Measurements from ENCODE around the gene TMEM106C. TPM values are rescaled to one million over a fixed set of nuclear protein-coding genes. Genes with fewer than 3 reads are reported as not detected.

Gene TMEM106C
- polyA plus RNA-seq, 1 experiment, result 93.7 TPM

GRCh38 chr12:47979686-47980085, 16.3 kb downstream of the TMEM106C start:
- Histone ChIP-seq H3K27ac (ENCODE audit: low read depth, low read length) (no peak overlapping the region), H3K4me3 (ENCODE audit: low read depth, low read length) (no peak overlapping the region), H3K27me3 (ENCODE audit: control insufficient read depth, insufficient read depth, low read length) (peaks cover 20% of the 10 kb centered on the region), H3K9me3 (ENCODE audit: control insufficient read depth, insufficient read depth, low read length) (peaks cover 7% of the 10 kb centered on the region; the same call in 1 of the 2 replicates)
- POLR2A ChIA-PET, result no interaction called here
- no peak for TF ChIP-seq CTCF (IDR thresholded peaks at IDR 0.05; ENCODE audit: low read depth, low read length)
- CTCF ChIA-PET, result interaction anchor here (0.6 to 3.4 kb wide), 3 partner anchors 12 to 142 kb away, joined by 3 to 11 read pairs (median 4); partner anchors contain the start of gene TMEM106C
- no peak for DNase-seq (ENCODE audit: low read depth, low spot score)

- peaks cover 20% of the 10 kb centered on the region for H3K27me3 ChIP-seq (ENCODE audit: control insufficient read depth, insufficient read depth, low read length)
- no peak for DNase-seq (ENCODE audit: low read depth, low spot score)
- no peak overlapping the region for H3K27ac ChIP-seq (ENCODE audit: low read depth, low read length)
- H3K9me3 ChIP-seq (ENCODE audit: control insufficient read depth, insufficient read depth, low read length), result peaks cover 7% of the 10 kb centered on the region; the same call in 1 of the 2 replicates
- ChIA-PET POLR2A (no interaction called here), CTCF (interaction anchor here (0.5 to 3.4 kb wide), 3 partner anchors 13 to 286 kb away, joined by 3 to 11 read pairs (median 3); partner anchors contain the start of gene TMEM106C)
- TF ChIP-seq CTCF (IDR thresholded peaks at IDR 0.05; ENCODE audit: low read depth, low read length), result no peak
- H3K4me3 ChIP-seq (ENCODE audit: low read depth, low read length), result no peak overlapping the region
These were observed 16.8 kb downstream of the TMEM106C start for GRCh38 chr12:47980197-47980596.

GRCh38 chr12:47980779-47981495, 17.5 kb downstream of the TMEM106C start:
- no peak overlapping the region for H3K27ac ChIP-seq (ENCODE audit: low read depth, low read length)
- CTCF ChIA-PET, result interaction anchor here (1.5 to 3.4 kb wide), 2 partner anchors 17 to 18 kb away, joined by 3 to 11 read pairs; partner anchors contain the start of gene TMEM106C
- POLR2A ChIA-PET, result no interaction called here
- no peak for DNase-seq (ENCODE audit: low read depth, low spot score)
- no peak overlapping the region for H3K4me3 ChIP-seq (ENCODE audit: low read depth, low read length)
- TF ChIP-seq CTCF (IDR thresholded peaks at IDR 0.05; ENCODE audit: low read depth, low read length), result no peak
- peaks cover 20% of the 10 kb centered on the region for H3K27me3 ChIP-seq (ENCODE audit: control insufficient read depth, insufficient read depth, low read length)
- peaks cover 7% of the 10 kb centered on the region; the same call in 1 of the 2 replicates for H3K9me3 ChIP-seq (ENCODE audit: control insufficient read depth, insufficient read depth, low read length)

GRCh38 chr12:47981496-47982260, 18.3 kb downstream of the TMEM106C start:
- H3K27me3 ChIP-seq (ENCODE audit: control insufficient read depth, insufficient read depth, low read length), result peaks cover 20% of the 10 kb centered on the region

More at GRCh38 chr12:47981496-47982260, 18.3 kb downstream of the TMEM106C start:
- ChIA-PET CTCF (interaction anchor here (1.5 kb wide), 1 partner anchor 18 kb away, joined by 3 read pairs; the partner anchor contains the start of gene TMEM106C), POLR2A (no interaction called here)
- no peak for DNase-seq (ENCODE audit: low read depth, low spot score)
- Histone ChIP-seq H3K4me3 (ENCODE audit: low read depth, low read length) (no peak overlapping the region), H3K9me3 (ENCODE audit: control insufficient read depth, insufficient read depth, low read length) (peaks cover 7% of the 10 kb centered on the region; the same call in 1 of the 2 replicates), H3K27ac (ENCODE audit: low read depth, low read length) (no peak overlapping the region)
- no peak for TF ChIP-seq CTCF (IDR thresholded peaks at IDR 0.05; ENCODE audit: low read depth, low read length)

Measured in AG04450 (cell line).